Measurements from ENCODE around the gene NEBL. TPM values are rescaled to one million over a fixed set of nuclear protein-coding genes. Genes with fewer than 3 reads are reported as not detected.

NEBL gene
- total RNA-seq, 4 donors from 2014 or later: 6.0 to 14.0 (median 12.1) TPM

DNA sequence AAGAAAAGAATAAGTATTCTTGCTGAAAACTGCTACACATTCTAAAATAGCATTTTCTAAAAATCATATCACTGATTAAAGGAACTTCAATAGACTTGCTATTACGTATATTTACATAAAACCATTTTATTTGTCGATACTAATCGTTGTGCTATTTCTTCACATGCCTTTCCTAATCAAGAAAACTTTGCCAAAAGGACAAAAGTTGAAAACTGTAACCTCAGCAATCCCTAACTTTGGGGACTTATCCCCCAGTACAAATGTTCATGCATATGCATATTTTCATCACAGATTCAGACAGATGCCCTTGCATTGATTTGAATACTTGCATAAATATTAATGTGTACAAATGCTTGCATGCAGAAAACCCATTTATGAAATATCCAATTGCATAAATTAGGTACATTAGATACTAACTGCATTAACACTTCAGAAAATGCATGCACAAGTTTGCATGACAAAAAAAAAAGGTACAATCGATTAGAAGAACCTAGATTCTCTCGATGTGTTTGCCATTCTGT is 35.6 kb upstream of the NEBL start:
- DNase-seq: no peak
- in situ Hi-C loops (cut with MboI; ENCODE audit: low pct_ligation_motif_present in 1 of 4, low pct_unique_long_range_greater_than_20kb in 1 of 4, low sequenced_read_pairs in 3 of 4): no loop called here
- Histone ChIP-seq H3K9me3 (no peaks in the 10 kb centered on the region), H3K4me3 (no peak overlapping the region), H3K27ac (no peak overlapping the region), H3K36me3 (no peaks in the 10 kb centered on the region), H3K27me3 (no peaks in the 10 kb centered on the region), H3K4me1 (no peaks in the 10 kb centered on the region)
- intact Hi-C loops (cut with DNase I; ENCODE audit: low total_unique reads): no loop called here
- TF ChIP-seq EP300 (IDR thresholded peaks at IDR 0.05; ENCODE audit: low read depth): no peak
- WGBS, 2 donors (ENCODE audit: low coverage in 1 of 2): 95 to 100% methylated on average over 5 of the region's 5 CpGs

DNA sequence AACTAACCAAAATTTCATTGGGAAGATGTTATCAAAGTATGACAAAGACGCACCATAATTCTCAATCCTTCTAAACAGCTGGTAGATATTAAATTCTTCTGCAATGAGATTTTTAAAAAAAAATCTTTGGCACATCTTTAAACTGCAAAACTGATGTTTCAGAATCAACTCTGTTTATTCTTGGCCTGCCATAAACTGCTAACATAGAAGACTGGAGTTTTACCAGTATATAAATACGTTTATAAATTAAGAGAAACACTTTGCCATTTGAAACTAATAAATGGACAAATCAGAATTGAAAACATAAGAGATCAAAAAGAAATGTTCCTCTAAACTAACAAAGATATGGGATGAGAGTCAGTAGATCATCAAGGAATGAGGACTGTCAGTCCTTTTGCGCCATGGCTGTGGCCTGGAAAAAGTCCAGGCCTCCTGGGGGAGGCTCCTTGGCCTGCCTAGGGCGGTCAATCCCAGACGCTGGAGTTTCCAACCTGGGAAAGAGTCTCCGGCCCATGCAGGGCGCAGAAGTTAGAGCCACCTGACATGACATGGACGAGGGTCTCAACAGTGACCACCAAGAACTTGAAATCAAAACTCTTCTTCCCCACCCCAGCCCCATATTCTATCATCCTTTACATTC is 34.2 kb upstream of the NEBL start:
- TF ChIP-seq, protein P1, sequence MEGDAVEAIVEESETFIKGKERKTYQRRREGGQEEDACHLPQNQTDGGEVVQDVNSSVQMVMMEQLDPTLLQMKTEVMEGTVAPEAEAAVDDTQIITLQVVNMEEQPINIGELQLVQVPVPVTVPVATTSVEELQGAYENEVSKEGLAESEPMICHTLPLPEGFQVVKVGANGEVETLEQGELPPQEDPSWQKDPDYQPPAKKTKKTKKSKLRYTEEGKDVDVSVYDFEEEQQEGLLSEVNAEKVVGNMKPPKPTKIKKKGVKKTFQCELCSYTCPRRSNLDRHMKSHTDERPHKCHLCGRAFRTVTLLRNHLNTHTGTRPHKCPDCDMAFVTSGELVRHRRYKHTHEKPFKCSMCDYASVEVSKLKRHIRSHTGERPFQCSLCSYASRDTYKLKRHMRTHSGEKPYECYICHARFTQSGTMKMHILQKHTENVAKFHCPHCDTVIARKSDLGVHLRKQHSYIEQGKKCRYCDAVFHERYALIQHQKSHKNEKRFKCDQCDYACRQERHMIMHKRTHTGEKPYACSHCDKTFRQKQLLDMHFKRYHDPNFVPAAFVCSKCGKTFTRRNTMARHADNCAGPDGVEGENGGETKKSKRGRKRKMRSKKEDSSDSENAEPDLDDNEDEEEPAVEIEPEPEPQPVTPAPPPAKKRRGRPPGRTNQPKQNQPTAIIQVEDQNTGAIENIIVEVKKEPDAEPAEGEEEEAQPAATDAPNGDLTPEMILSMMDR (IDR thresholded peaks at IDR 0.05): no peak
- TF ChIP-seq EP300 (IDR thresholded peaks at IDR 0.05; ENCODE audit: low read depth): no peak
- no peak for TF ChIP-seq POLR2A (IDR thresholded peaks at IDR 0.05)
- TF ChIP-seq POLR2AphosphoS5 (IDR thresholded peaks at IDR 0.05): no peak
- 68 to 75% methylated on average over 1 to 8 of the region's 8 CpGs for WGBS, 2 donors (ENCODE audit: low coverage in 1 of 2)
- Histone ChIP-seq H3K27me3 (no peaks in the 10 kb centered on the region), H3K4me1 (no peaks in the 10 kb centered on the region), H3K9me3 (no peaks in the 10 kb centered on the region), H3K27ac (no peak overlapping the region), H3K36me3 (no peaks in the 10 kb centered on the region), H3K4me3 (no peak overlapping the region)
- intact Hi-C loops (cut with DNase I; ENCODE audit: low total_unique reads) (no loop called here), in situ Hi-C loops (cut with MboI; ENCODE audit: low pct_ligation_motif_present in 1 of 4, low pct_unique_long_range_greater_than_20kb in 1 of 4, low sequenced_read_pairs in 3 of 4) (no loop called here)
- DNase-seq: no peak

DNA sequence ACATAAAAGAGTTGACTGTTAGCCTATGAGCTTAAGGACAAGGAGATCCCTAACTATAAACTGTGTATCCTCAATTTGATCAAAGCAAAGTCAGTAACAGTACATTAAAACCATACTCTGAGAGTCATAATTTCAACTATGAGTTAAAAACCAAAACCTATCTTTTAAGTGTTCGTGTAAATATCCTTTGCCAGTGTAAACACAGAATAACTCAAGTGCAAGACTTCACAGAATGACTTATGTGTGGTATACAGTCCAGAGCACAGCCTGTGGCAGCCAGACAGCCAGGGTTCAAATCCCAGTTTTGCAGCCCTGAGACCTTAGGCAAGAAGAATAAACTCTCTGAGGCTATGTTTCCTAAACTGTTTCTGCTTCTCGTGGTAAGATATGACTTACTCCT is 30.3 kb upstream of the NEBL start:
- Histone ChIP-seq H3K4me1 (no peaks in the 10 kb centered on the region), H3K9me3 (no peaks in the 10 kb centered on the region), H3K27ac (no peak overlapping the region), H3K4me3 (no peak overlapping the region), H3K36me3 (no peaks in the 10 kb centered on the region), H3K27me3 (no peaks in the 10 kb centered on the region)
- intact Hi-C loops (cut with DNase I; ENCODE audit: low total_unique reads) (loop anchor here (5.0 kb wide), 1 partner anchor 965 kb away; no protein-coding TSS in a partner anchor), in situ Hi-C loops (cut with MboI; ENCODE audit: low pct_ligation_motif_present in 1 of 4, low pct_unique_long_range_greater_than_20kb in 1 of 4, low sequenced_read_pairs in 3 of 4) (no loop called here)
- TF ChIP-seq, protein P1 (IDR thresholded peaks at IDR 0.05): no peak
- TF ChIP-seq POLR2AphosphoS5 (IDR thresholded peaks at IDR 0.05) (no peak), EP300 (IDR thresholded peaks at IDR 0.05; ENCODE audit: low read depth) (no peak)
- DNase-seq: no peak
- WGBS, 2 donors (ENCODE audit: low coverage in 1 of 2): 49 to 66% methylated on average over 2 of the region's 2 CpGs

DNA sequence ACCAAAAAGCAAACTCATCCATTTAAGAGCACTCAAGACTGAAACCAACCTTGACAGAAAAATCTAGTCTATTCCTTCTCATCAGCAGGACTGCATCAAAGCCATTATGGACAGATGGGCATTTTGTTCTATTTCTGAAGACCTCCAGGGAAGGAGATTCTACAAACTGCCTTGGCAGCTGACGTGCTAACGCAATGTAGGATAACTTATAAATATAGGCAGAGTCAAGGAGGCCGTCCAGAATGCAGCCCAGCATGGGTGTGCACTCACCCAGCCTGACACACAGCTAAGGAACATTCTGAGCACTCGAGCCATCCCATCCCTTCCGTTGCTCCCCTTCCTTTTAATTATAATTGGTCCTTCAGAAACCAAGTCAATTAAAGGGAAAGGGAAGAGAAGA is 25.3 kb upstream of the NEBL start:
- in situ Hi-C loops (cut with MboI; ENCODE audit: low pct_ligation_motif_present in 1 of 4, low pct_unique_long_range_greater_than_20kb in 1 of 4, low sequenced_read_pairs in 3 of 4) (no loop called here), intact Hi-C loops (cut with DNase I; ENCODE audit: low total_unique reads) (no loop called here)

More for the DNA sequence above, 25.3 kb upstream of the NEBL start:
- H3K4me1 ChIP-seq: no peaks in the 10 kb centered on the region
- no peak overlapping the region for H3K27ac ChIP-seq
- no peaks in the 10 kb centered on the region for H3K36me3 ChIP-seq
- TF ChIP-seq EP300 (IDR thresholded peaks at IDR 0.05; ENCODE audit: low read depth): no peak
- TF ChIP-seq POLR2A (IDR thresholded peaks at IDR 0.05): no peak
- TF ChIP-seq, protein P1 (IDR thresholded peaks at IDR 0.05): no peak
- TF ChIP-seq POLR2AphosphoS5 (IDR thresholded peaks at IDR 0.05): no peak
- H3K4me3 ChIP-seq: no peak overlapping the region
- H3K9me3 ChIP-seq: no peaks in the 10 kb centered on the region
- H3K27me3 ChIP-seq: no peaks in the 10 kb centered on the region
- WGBS, 2 donors (ENCODE audit: low coverage in 1 of 2): 33 to 79% methylated on average over 3 to 5 of the region's 5 CpGs
- DNase-seq: no peak

All from transverse colon (tissue), 4 donors.